ENCODE measurements around the gene PSMB5. TPM values are rescaled to one million over a fixed set of nuclear protein-coding genes. Genes with fewer than 3 reads are reported as not detected.

Gene PSMB5
- total RNA-seq, 5 donors from 2014 or later (not counting 1 experiment from before 2014, with no cell fraction given), result 20.6 to 43.9 (median 38.0) TPM

DNA sequence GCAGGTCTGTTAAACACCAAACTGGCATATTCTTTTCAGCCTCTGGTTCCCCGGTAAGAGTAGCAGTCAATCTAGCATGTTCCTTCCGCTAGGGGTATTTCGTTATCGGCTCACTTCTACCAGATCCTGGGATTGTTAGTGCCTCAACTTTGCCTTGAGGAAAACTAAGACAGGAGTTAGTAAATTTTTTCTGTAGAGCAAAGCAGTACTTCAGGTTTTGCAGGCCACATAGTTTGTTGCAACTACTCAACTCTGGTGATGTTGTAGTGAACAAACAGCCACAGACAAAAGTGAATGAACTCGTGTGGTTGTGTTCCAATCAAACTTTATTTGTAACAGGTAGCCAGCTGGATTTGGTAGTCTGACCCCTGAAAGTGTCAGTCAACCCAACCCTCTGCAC lies 28.9 kb upstream of the PSMB5 start:
- no peak overlapping the region for H3K4me3 ChIP-seq (ENCODE audit: control insufficient read depth in 1 of 2, extremely low read depth in 1 of 2, low read length in 1 of 2)
- ChIA-PET POLR2A (interaction anchor here in 1 of 2 donors (0.5 to 0.6 kb wide), 2 partner anchors 69 to 1592 kb away, joined by 3 to 5 read pairs; no protein-coding TSS in a partner anchor), CTCF (no interaction called here)
- Mint-ChIP-seq H3K9me3 (no peaks in the 10 kb centered on the region), H3K4me3 (no peak overlapping the region), H3K27ac (peak overlapping the region; percentile 43 to 52), H3K4me1 (peaks cover 8 to 9% (median 9%) of the 10 kb centered on the region in 3 donors), H3K36me3 (peaks cover 42% of the 10 kb centered on the region), H3K27me3 (no peaks in the 10 kb centered on the region)
- 100% methylated on average over 2 of the region's 5 CpGs for WGBS (ENCODE audit: insufficient coverage)
- no peaks in the 10 kb centered on the region for H3K9me3 ChIP-seq
- DNase-seq, result no peak
- peaks cover 0 to 9% of the 10 kb centered on the region in 2 experiments for H3K4me1 ChIP-seq (ENCODE audit: control insufficient read depth in 1 of 2, extremely low read depth in 1 of 2, insufficient read depth in 2 of 2, low read length in 2 of 2)
- no peak overlapping the region for H3K27ac ChIP-seq (ENCODE audit: low read length)
- no peak for ATAC-seq (replicated peaks in 1 of 4)
- H3K27me3 ChIP-seq (replicated peaks in 1 of 2; ENCODE audit: control insufficient read depth in 2 of 2, extremely low read depth in 1 of 2, insufficient read depth in 2 of 2, low read length in 1 of 2), result no peaks in the 10 kb centered on the region
- peaks cover 24 to 90% of the 10 kb centered on the region in 2 donors for H3K36me3 ChIP-seq (ENCODE audit: control insufficient read depth in 2 of 2, extremely low read depth in 1 of 2, insufficient read depth in 1 of 2, low read length in 1 of 2)

- Mint-ChIP-seq H3K9me3 (no peaks in the 10 kb centered on the region), H3K4me3 (no peak overlapping the region), H3K27me3 (no peaks in the 10 kb centered on the region), H3K4me1 (peaks cover 7 to 16% (median 11%) of the 10 kb centered on the region in 3 donors), H3K36me3 (peaks cover 42% of the 10 kb centered on the region), H3K27ac (no peak overlapping the region)
- no CpG with 5 or more reads among the region's 4 CpGs for WGBS (ENCODE audit: insufficient coverage)
- DNase-seq, result no peak
- POLR2A ChIA-PET, result interaction anchor here in 1 of 2 donors (0.7 kb wide), 1 partner anchor 76 kb away, joined by 4 read pairs; no protein-coding TSS in a partner anchor
- H3K9me3 ChIP-seq, result no peaks in the 10 kb centered on the region
- H3K27ac ChIP-seq (ENCODE audit: low read length), result no peak overlapping the region
- CTCF ChIA-PET, result interaction anchor here (0.5 to 7.8 kb wide), 8 partner anchors 33 to 829 kb away, joined by 3 to 140 read pairs (median 4); partner anchors contain the start of genes ACIN1 (in 1 of the 2) and C14orf119 (in 1 of the 2)
- H3K36me3 ChIP-seq (ENCODE audit: control insufficient read depth in 2 of 2, extremely low read depth in 1 of 2, insufficient read depth in 1 of 2, low read length in 1 of 2), result peaks cover 17 to 76% of the 10 kb centered on the region in 2 donors
- H3K4me3 ChIP-seq (ENCODE audit: control insufficient read depth in 1 of 2, extremely low read depth in 1 of 2, low read length in 1 of 2), result no peak overlapping the region
- H3K4me1 ChIP-seq (ENCODE audit: control insufficient read depth in 1 of 2, extremely low read depth in 1 of 2, insufficient read depth in 2 of 2, low read length in 2 of 2), result peaks cover 0 to 11% of the 10 kb centered on the region in 2 experiments
- ATAC-seq (replicated peaks in 1 of 4), result no peak
- peaks cover 0 to 1% of the 10 kb centered on the region in 2 experiments for H3K27me3 ChIP-seq (replicated peaks in 1 of 2; ENCODE audit: control insufficient read depth in 2 of 2, extremely low read depth in 1 of 2, insufficient read depth in 2 of 2, low read length in 1 of 2)
Observed at GRCh38 chr14:23062002-23062401, 27.3 kb upstream of the PSMB5 start.

DNA sequence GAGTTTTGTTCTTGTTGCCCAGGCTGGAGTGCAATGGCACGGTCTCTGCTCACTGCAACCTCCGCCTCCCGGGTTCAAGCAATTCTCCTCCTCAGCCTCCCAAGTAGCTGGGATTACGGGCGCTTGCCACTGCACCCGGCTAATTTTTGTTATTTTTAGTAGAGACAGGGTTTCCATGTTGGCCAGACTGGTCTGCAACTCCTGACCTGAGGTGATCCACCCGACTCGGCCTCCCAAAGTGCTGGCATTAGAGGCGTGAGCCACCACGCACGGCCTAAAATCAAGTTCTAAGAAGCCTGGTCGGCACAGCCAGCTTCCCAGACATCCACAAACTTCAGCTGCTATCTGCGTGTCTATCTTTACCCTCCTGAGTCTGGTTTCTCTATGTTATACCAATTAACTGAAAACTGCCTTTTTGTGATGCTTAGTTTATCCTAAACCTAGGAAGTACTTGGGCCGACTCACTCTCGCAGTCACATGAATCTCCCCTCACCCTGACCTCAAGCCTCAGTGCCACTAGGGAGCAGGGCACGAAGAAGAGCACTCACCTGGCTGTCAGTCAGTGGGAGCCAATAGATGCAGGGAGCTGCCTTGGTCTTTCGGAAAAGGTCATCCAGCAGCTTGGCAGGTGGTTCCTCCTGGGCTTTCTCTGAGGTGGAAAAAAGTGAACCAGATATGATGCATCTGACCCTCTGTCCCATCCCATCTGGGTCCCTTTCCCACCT lies 26.0 kb upstream of the PSMB5 start:
- Mint-ChIP-seq H3K4me1 (peaks cover 14 to 23% (median 18%) of the 10 kb centered on the region in 3 donors), H3K36me3 (peaks cover 38% of the 10 kb centered on the region), H3K9me3 (no peaks in the 10 kb centered on the region), H3K4me3 (no peak overlapping the region), H3K27me3 (no peaks in the 10 kb centered on the region), H3K27ac (no peak overlapping the region)
- H3K27ac ChIP-seq (ENCODE audit: low read length), result no peak overlapping the region
- ChIA-PET CTCF (interaction anchor here (0.5 to 7.8 kb wide), 10 partner anchors 8 to 93 kb away, joined by 3 to 140 read pairs (median 5); no protein-coding TSS in a partner anchor), POLR2A (interaction anchor here in 1 of 2 donors (0.6 kb wide), 1 partner anchor 8 kb away, joined by 7 read pairs; no protein-coding TSS in a partner anchor)
- H3K27me3 ChIP-seq (replicated peaks in 1 of 2; ENCODE audit: control insufficient read depth in 2 of 2, extremely low read depth in 1 of 2, insufficient read depth in 2 of 2, low read length in 1 of 2), result peaks cover 0 to 6% of the 10 kb centered on the region in 2 experiments
- WGBS (ENCODE audit: insufficient coverage), result 97% methylated on average over 8 of the region's 17 CpGs
- H3K4me3 ChIP-seq (ENCODE audit: control insufficient read depth in 1 of 2, extremely low read depth in 1 of 2, low read length in 1 of 2), result no peak overlapping the region
- no peaks in the 10 kb centered on the region for H3K9me3 ChIP-seq
- no peak for DNase-seq
- peaks cover 6 to 20% of the 10 kb centered on the region in 2 experiments for H3K4me1 ChIP-seq (ENCODE audit: control insufficient read depth in 1 of 2, extremely low read depth in 1 of 2, insufficient read depth in 2 of 2, low read length in 2 of 2)
- H3K36me3 ChIP-seq (ENCODE audit: control insufficient read depth in 2 of 2, extremely low read depth in 1 of 2, insufficient read depth in 1 of 2, low read length in 1 of 2), result peaks cover 15 to 63% of the 10 kb centered on the region in 2 donors
- ATAC-seq (replicated peaks in 1 of 4), result no peak

DNA sequence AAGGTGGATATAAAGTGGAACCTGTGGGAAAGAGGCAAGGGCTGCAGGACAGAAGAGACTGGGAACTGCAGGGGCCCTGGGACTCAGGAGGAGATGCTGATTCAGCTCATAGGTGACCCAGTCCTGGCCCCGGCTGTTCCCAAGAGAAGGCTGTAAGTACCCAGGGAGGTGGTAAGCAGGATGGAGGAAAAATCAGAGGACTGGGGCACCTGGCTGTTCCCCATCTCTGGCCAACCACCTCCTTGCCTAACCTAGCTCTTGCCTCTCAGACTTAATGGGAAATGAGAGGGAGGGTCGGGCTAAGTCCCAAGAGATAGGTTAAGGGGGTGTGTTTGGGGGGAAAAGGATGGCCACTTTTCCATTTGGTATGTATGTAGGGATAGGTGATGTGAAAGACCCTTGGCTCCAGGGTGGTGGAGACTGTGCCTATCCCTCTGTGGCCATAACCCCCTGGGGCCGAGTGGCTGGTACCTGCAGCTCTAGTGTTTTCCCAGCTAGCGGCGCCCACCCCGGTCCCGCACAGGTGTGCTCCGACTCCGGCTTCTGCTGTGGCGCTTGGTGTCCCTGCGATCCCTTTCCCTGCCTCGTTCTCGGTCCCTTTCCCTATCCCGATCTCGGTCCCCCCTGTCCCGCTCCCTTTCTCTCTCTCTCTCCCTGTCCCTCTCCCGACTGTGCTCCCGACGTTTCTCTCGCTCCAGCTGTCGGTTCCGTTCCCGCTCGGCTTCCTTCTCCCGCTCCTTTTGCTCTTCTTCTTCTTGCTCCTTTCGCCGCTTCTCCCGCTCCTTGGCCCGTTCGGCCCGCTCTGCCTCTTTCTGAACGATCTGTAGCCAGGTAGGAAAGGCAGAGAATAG lies 24.2 kb upstream of the PSMB5 start:
- no peak overlapping the region for H3K4me3 ChIP-seq (ENCODE audit: control insufficient read depth in 1 of 2, extremely low read depth in 1 of 2, low read length in 1 of 2)
- no peak overlapping the region for H3K27ac ChIP-seq (ENCODE audit: low read length)
- Mint-ChIP-seq H3K27ac (no peak overlapping the region), H3K36me3 (peaks cover 33% of the 10 kb centered on the region), H3K9me3 (no peaks in the 10 kb centered on the region), H3K4me3 (peak overlapping the region in 1 of 3 donors; percentile 58), H3K4me1 (peaks cover 14 to 21% (median 17%) of the 10 kb centered on the region in 3 donors), H3K27me3 (no peaks in the 10 kb centered on the region)
- WGBS (ENCODE audit: insufficient coverage), result 94% methylated on average over 31 of the region's 32 CpGs
- H3K9me3 ChIP-seq, result no peaks in the 10 kb centered on the region
- peaks cover 6 to 20% of the 10 kb centered on the region in 2 experiments for H3K4me1 ChIP-seq (ENCODE audit: control insufficient read depth in 1 of 2, extremely low read depth in 1 of 2, insufficient read depth in 2 of 2, low read length in 2 of 2)
- POLR2A ChIA-PET, result interaction anchor here (0.5 to 0.7 kb wide), 5 partner anchors 10 to 88 kb away, joined by 3 to 5 read pairs (median 4); no protein-coding TSS in a partner anchor
- H3K27me3 ChIP-seq (replicated peaks in 1 of 2; ENCODE audit: control insufficient read depth in 2 of 2, extremely low read depth in 1 of 2, insufficient read depth in 2 of 2, low read length in 1 of 2), result peaks cover 0 to 6% of the 10 kb centered on the region in 2 experiments
- CTCF ChIA-PET, result interaction anchor here (0.6 to 7.8 kb wide), 28 partner anchors 10 to 1621 kb away, joined by 3 to 140 read pairs (median 4); partner anchors contain the start of genes ACIN1 (in 1 of the 2), C14orf119 (in 1 of the 2) and PRMT5 (in 1 of the 2)
- ATAC-seq (replicated peaks in 1 of 4) (no peak), DNase-seq (no peak)
- peaks cover 15 to 48% of the 10 kb centered on the region in 2 donors for H3K36me3 ChIP-seq (ENCODE audit: control insufficient read depth in 2 of 2, extremely low read depth in 1 of 2, insufficient read depth in 1 of 2, low read length in 1 of 2)

DNA sequence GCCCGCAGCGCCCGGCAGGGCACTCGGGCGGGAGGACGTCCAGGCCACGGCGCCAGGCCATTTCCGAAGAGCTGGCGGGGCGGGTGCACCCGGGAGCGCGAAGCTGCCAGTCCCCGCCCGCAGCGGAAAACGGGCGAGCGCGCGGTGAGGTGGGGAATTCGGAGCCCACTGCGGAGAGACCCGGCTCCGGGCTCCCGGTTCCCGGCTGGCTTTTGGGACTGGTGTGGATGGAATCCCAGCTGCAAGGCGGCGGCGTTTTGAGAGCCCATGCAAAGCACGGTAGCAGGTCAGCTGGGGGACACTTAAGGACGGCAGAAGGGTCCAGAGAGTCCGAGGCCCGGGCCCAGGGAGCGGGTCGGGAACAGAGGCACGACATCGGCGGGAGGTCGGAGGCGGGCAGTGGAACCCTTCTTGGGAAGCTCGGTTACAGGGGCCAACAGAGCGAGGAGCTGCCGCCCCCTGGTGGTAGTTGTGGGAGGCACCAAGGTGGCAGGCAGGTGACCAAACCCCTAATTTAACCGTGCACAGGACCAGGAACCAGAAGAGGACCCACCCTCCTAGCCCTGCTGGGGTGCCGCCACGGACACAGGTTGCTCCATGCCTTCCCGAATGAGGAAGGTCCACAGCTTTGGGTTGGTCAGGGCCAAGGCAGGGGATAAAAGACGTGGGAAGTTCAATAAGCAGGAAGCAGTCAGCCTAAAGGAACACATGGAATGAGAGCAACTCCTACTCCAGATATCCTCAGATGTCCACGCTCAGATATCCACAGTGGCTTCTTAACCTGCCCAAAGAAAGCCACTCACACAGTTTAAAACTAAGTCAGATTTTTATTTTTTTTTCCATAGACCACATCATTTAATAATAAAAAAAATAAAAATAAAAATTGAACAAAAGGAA lies 23.3 kb upstream of the PSMB5 start:
- H3K4me3 Mint-ChIP-seq, result peak overlapping the region; percentile 82 to 84 (median 84)
- POLR2A ChIA-PET, result interaction anchor here (0.6 to 1.2 kb wide), 2 partner anchors 72 to 87 kb away, joined by 3 to 4 read pairs; no protein-coding TSS in a partner anchor
- Histone ChIP-seq H3K4me3 (ENCODE audit: control insufficient read depth in 1 of 2, extremely low read depth in 1 of 2, low read length in 1 of 2) (peak overlapping the region; percentile 77 to 86), H3K9me3 (no peaks in the 10 kb centered on the region), H3K27me3 (replicated peaks in 1 of 2; ENCODE audit: control insufficient read depth in 2 of 2, extremely low read depth in 1 of 2, insufficient read depth in 2 of 2, low read length in 1 of 2) (peaks cover 0 to 6% of the 10 kb centered on the region in 2 experiments), H3K27ac (ENCODE audit: low read length) (no peak overlapping the region), H3K36me3 (ENCODE audit: control insufficient read depth in 2 of 2, extremely low read depth in 1 of 2, insufficient read depth in 1 of 2, low read length in 1 of 2) (peaks cover 15 to 40% of the 10 kb centered on the region in 2 donors), H3K4me1 (ENCODE audit: control insufficient read depth in 1 of 2, extremely low read depth in 1 of 2, insufficient read depth in 2 of 2, low read length in 2 of 2) (peaks cover 6 to 20% of the 10 kb centered on the region in 2 experiments)
- CTCF ChIA-PET, result interaction anchor here (0.6 to 7.8 kb wide), 25 partner anchors 11 to 1621 kb away, joined by 3 to 140 read pairs (median 5); partner anchors contain the start of gene PRMT5 (in 1 of the 2)
- H3K4me1 Mint-ChIP-seq, result peaks cover 14 to 21% (median 17%) of the 10 kb centered on the region in 3 donors
- H3K27me3 Mint-ChIP-seq, result no peaks in the 10 kb centered on the region
- DNase-seq (peak; percentile 61 to 93 (median 80)), ATAC-seq (replicated peaks in 1 of 4) (peak; percentile 71 to 77 (median 72))
- peaks cover 25% of the 10 kb centered on the region for H3K36me3 Mint-ChIP-seq
- no peaks in the 10 kb centered on the region for H3K9me3 Mint-ChIP-seq
- under 1% methylated on average over 42 of the region's 51 CpGs for WGBS (ENCODE audit: insufficient coverage)
- H3K27ac Mint-ChIP-seq, result peak overlapping the region; percentile 70 to 81

Data from T-cell (primary cell).